HepG2 (cell line): ENCODE results near the gene TBC1D22A. TPM values are rescaled to one million over a fixed set of nuclear protein-coding genes. Genes with fewer than 3 reads are reported as not detected.

Experiments
- ATAC-seq: fragments of 200-7000 bp; cut with Tn5 transposase; 3 replicates; pipeline ENCODE4 v1.9.1; 2020; ENCODE audit warnings: mild to moderate bottlenecking, moderate library complexity
- BruUV-seq: library from RNA; stranded (reverse); fragments of 400-500 nt; replicated peaks from 2 replicates; lab custom pipeline; 2021; lab: Mats Ljungman, UMichigan
- CTCF ChIA-PET: fragments of 300-600 bp; formaldehyde crosslinking; extraction: SDS; loops from one replicate; lab custom pipeline; 2021; ENCODE audit warnings: low total read pairs, inconsistent platforms, low intra/inter-chr PET ratio; lab: Yijun Ruan, JAX
- POLR2A ChIA-PET: fragments of 350-600 bp; sonication (Branson Sonifier 250); formaldehyde crosslinking; loops from one replicate; lab custom pipeline; 2020; ENCODE audit warnings: antibody characterized with exemption, inconsistent platforms; lab: Yijun Ruan, JAX
- DNase-seq: peaks from one replicate; pipeline ENCODE4 v3.0.0-alpha.2; 2015; ENCODE audit warnings: low spot score
- FAIRE-seq: peaks from 3 replicates; lab custom pipeline; 2011; peaks lifted over from hg19 to GRCh38; lab: Jason Lieb, UNC
- H2AFZ ChIP-seq: one replicate; pipeline ENCODE4 v1.6.1; 2011; ENCODE audit warnings: low read length, inconsistent platforms
- H3K27ac ChIP-seq: fragments of 300-600 bp; 3 replicates; pipeline ENCODE4 v1.8.0; 2011; ENCODE audit warnings: mixed run types, mild to moderate bottlenecking, mixed read lengths, low read length, inconsistent platforms; ENCODE audit not compliant: insufficient read depth; ENCODE audit errors: extremely low read length
- H3K27me3 ChIP-seq, 2 experiments: fragments of 200-600 bp in 1 of 2; 2 replicates in 1 of 2; 3 replicates in 1 of 2; pipeline versions ENCODE4 v1.6.0 to v1.8.0; 2011; ENCODE audit warnings: low read length in 2 of 2, mild to moderate bottlenecking in 2 of 2, moderate library complexity in 2 of 2, inconsistent platforms in 1 of 2; ENCODE audit not compliant: insufficient read depth in 2 of 2, control insufficient read depth in 1 of 2
- H3K36me3 ChIP-seq, 2 experiments: fragments of 200-600 bp in 1 of 2; replicated peaks in 1 of 2; 2 replicates in 1 of 2; 3 replicates in 1 of 2; pipeline versions ENCODE4 v1.5.1 to v1.8.0; 2011; ENCODE audit warnings: low read length in 2 of 2, inconsistent platforms in 1 of 2; ENCODE audit not compliant: insufficient read depth in 2 of 2, control insufficient read depth in 1 of 2
- H3K4me1 ChIP-seq: 2 replicates; pipeline ENCODE4 v1.5.1; 2012; ENCODE audit warnings: low read length, inconsistent platforms; ENCODE audit not compliant: insufficient read depth
- H3K4me2 ChIP-seq: 2 replicates; pipeline ENCODE4 v1.6.0; 2011; ENCODE audit warnings: low read depth, low read length, inconsistent platforms
- H3K4me3 ChIP-seq, 3 experiments: fragments of 200-600 bp in 1 of 3; sonication (generic), shearing (Covaris generic) in 1 of 3; replicated peaks in 1 of 3; 2 replicates each; pipeline ENCODE4 v1.5.1; 2011 to 2016; ENCODE audit warnings: low read length in 3 of 3, inconsistent platforms in 2 of 3, low read depth in 2 of 3, mild to moderate bottlenecking in 2 of 3, control low read depth in 1 of 3, mixed read lengths in 1 of 3; ENCODE audit not compliant: insufficient read depth in 1 of 3
- H3K79me2 ChIP-seq: one replicate; pipeline ENCODE4 v1.6.1; 2011; ENCODE audit warnings: low read length, inconsistent platforms; ENCODE audit not compliant: insufficient read depth
- H3K9ac ChIP-seq: 2 replicates; pipeline ENCODE4 v1.6.0; 2011; ENCODE audit warnings: mild to moderate bottlenecking, low read depth, low read length, inconsistent platforms; ENCODE audit not compliant: insufficient read depth
- H3K9me3 ChIP-seq: 2 replicates; pipeline ENCODE4 v1.5.1; 2012; ENCODE audit warnings: mild to moderate bottlenecking, low read length
- H4K20me1 ChIP-seq: 2 replicates; pipeline ENCODE4 v1.6.0; 2011; ENCODE audit warnings: inconsistent platforms, mild to moderate bottlenecking, low read length, moderate library complexity; ENCODE audit not compliant: insufficient read depth
- CHD2 ChIP-seq: IDR thresholded peaks from 2 replicates; pipeline ENCODE4 v1.6.1; 2011; ENCODE audit warnings: low read depth, low read length, improper control_type of control experiment
- ELF4 ChIP-seq: sonication (generic); formaldehyde crosslinking; IDR thresholded peaks from 2 replicates; pipeline ENCODE4 v1.5.0; 2020; ENCODE audit warnings: missing genetic modification reagents, mild to moderate bottlenecking, moderate library complexity, borderline replicate concordance
- ETS1 ChIP-seq: sonication (generic); formaldehyde crosslinking; IDR thresholded peaks from 2 replicates; pipeline ENCODE4 v1.4.0; 2020; ENCODE audit warnings: missing genetic modification reagents
- GABPB1 ChIP-seq: IDR thresholded peaks from 2 replicates; pipeline ENCODE4 v1.6.1; 2016; ENCODE audit warnings: mild to moderate bottlenecking, missing genetic modification reagents, moderate library complexity, missing compliant biosample characterization
- KDM3A ChIP-seq: IDR thresholded peaks from 2 replicates; pipeline ENCODE4 v1.6.1; 2018; ENCODE audit warnings: low read depth, missing compliant biosample characterization
- MTA1 ChIP-seq: sonication (generic); formaldehyde crosslinking; IDR thresholded peaks from 2 replicates; pipeline ENCODE4 v1.4.0; 2020; ENCODE audit warnings: missing genetic modification reagents, mild to moderate bottlenecking, borderline replicate concordance
- MYC ChIP-seq: sonication (generic); formaldehyde crosslinking; IDR thresholded peaks from 2 replicates; pipeline ENCODE4 v1.9.0; 2021; ENCODE audit warnings: missing genetic modification reagents, borderline replicate concordance
- RBM22 ChIP-seq: fragments of 200-400 bp; formaldehyde crosslinking; optimal IDR thresholded peaks from 2 replicates; pipeline ENCODE3; 2017; ENCODE audit warnings: mild to moderate bottlenecking, low read length, moderate library complexity
- SALL2 ChIP-seq: sonication (generic); formaldehyde crosslinking; IDR thresholded peaks from 2 replicates; pipeline ENCODE4 v1.8.1; 2023; ENCODE audit warnings: mild to moderate bottlenecking, missing genetic modification reagents, inconsistent platforms
- STAT5B ChIP-seq: sonication (generic); formaldehyde crosslinking; IDR thresholded peaks from 2 replicates; pipeline ENCODE4 v1.4.0; 2020; ENCODE audit warnings: missing genetic modification reagents
- THYN1 ChIP-seq: sonication (generic); formaldehyde crosslinking; IDR thresholded peaks from 2 replicates; pipeline ENCODE4 v1.8.1; 2023; ENCODE audit warnings: low read depth, mild to moderate bottlenecking, moderate library complexity, missing genetic modification reagents, borderline replicate concordance
- TOE1 ChIP-seq: sonication (generic); formaldehyde crosslinking; IDR thresholded peaks from 2 replicates; pipeline ENCODE4 v1.4.0; 2020; ENCODE audit warnings: mild to moderate bottlenecking, missing genetic modification reagents
- UBTF ChIP-seq: sonication (generic); formaldehyde crosslinking; IDR thresholded peaks from 2 replicates; pipeline ENCODE4 v1.4.0; 2020; ENCODE audit warnings: mild to moderate bottlenecking, missing genetic modification reagents
- ZMYM3 ChIP-seq: sonication (generic); formaldehyde crosslinking; IDR thresholded peaks from 2 replicates; pipeline ENCODE4 v1.5.1; 2020; ENCODE audit warnings: mild to moderate bottlenecking, missing genetic modification reagents
- ZNF510 ChIP-seq: sonication (generic); formaldehyde crosslinking; IDR thresholded peaks from 2 replicates; pipeline ENCODE4 v1.4.0; 2020; ENCODE audit warnings: low read depth, mild to moderate bottlenecking, missing genetic modification reagents
- ZNF740 ChIP-seq: sonication (generic); formaldehyde crosslinking; IDR thresholded peaks from 2 replicates; pipeline ENCODE4 v1.4.0; 2020; ENCODE audit warnings: missing genetic modification reagents
- WGBS: methylation state at CpG from one replicate; pipeline ENCODE4 v1.1.6; 2017; ENCODE audit warnings: low lambda C conversion rate; 5-methylcytosine and 5-hydroxymethylcytosine counted together
- in situ Hi-C: cut with HindIII; loops from 2 replicates; pipeline ENCODE4 v1.10.0; 2017; ENCODE audit warnings: low pct_unique_long_range_greater_than_20kb; ENCODE audit not compliant: extremely low pct_ligation_motif_present
- intact Hi-C: fragments of 100-400 bp; cut with micrococcal nuclease; formaldehyde crosslinking; loops from one replicate; pipeline ENCODE4 v1.10.0; 2022; ENCODE audit not compliant: unreplicated experiment
- polyA plus RNA-seq, 8 experiments: library from polyadenylated mRNA; depleted of rRNA in 3 of 8; stranded (reverse) in 7 of 8; unstranded in 1 of 8; fragments of >200 nt; fragmentation: Illumina TruSeq in 4 of 8; extraction: Trizol in 4 of 8; gene quantifications; 2 replicates each; pipeline versions ENCODE4 v1.2.1 to v1.2.3, GENCODE V29; 2011 to 2016; ENCODE audit warnings: low read depth in 4 of 8, missing spikeins in 1 of 8, mixed read lengths in 1 of 8; ENCODE audit not compliant: insufficient read depth in 1 of 8
- total RNA-seq, 5 experiments: library from RNA; depleted of rRNA; stranded (reverse); fragments of >200 nt; fragmentation: Illumina TruSeq; extraction: Trizol; gene quantifications; 2 replicates each; pipeline ENCODE4 v1.2.3, GENCODE V29; 2016; ENCODE audit warnings: low read depth in 1 of 5
- TF ChIP-seq, protein P1 (sequence below): sonication (generic); formaldehyde crosslinking; IDR thresholded peaks from 2 replicates; pipeline ENCODE4 v1.5.0; 2020; ENCODE audit warnings: mild to moderate bottlenecking, low read depth, missing genetic modification reagents, borderline replicate concordance

Gene TBC1D22A
- total and polyA plus RNA-seq, 2 of the 13 experiments (the other 11 are each of a cell fraction or from before 2014, with no cell fraction given): 17.3 to 18.0 TPM

- TF ChIP-seq ELF4 (CRISPR knock-in tag): no peak
- peak; percentile 34; the same call in 1 of the 2 replicates for TF ChIP-seq MTA1
- no peak for TF ChIP-seq ZNF510 (CRISPR knock-in tag)
- TF ChIP-seq ETS1 (CRISPR knock-in tag): no peak
- no peak for TF ChIP-seq ZNF740 (CRISPR knock-in tag)
Measured at GRCh38 chr22:46735747-46736608, 26.5 kb upstream of the TBC1D22A start (continued).

DNA sequence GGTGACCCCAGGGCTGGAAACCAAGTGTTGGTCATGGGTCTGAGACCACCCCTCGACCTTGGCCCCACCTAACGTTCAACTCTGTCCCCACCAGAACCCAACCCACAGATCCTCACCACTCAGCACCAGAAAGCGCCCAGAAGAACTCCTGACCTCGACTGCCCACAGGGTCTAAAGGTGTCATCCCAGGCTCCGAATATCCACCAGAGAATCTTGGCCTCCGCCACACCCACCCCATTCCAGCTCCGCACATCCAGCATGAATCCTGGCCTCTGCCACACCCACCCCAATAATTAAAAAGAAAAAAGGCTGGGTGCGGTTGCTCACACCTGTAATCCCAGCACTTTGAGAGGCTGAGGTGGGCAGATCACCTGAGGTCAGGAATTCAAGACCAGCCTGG is 25.7 kb upstream of the TBC1D22A start:
- H3K9me3 ChIP-seq: no peaks in the 10 kb centered on the region
- WGBS: 53% methylated on average over 8 of the region's 8 CpGs
- peak overlapping the region; percentile 87 for H3K4me2 ChIP-seq
- H3K4me1 ChIP-seq: peaks cover 78% of the 10 kb centered on the region
- H3K27me3 ChIP-seq: no peaks in the 10 kb centered on the region; a peak in 1 of 5 replicates
- peaks cover 18% of the 10 kb centered on the region for H4K20me1 ChIP-seq
- intact Hi-C loops (loop anchor here (10.0 kb wide), 1 partner anchor 162 kb away; no protein-coding TSS in a partner anchor), in situ Hi-C loops (no loop called here)
- peaks cover 47% of the 10 kb centered on the region for H3K79me2 ChIP-seq
- DNase-seq (no peak), ATAC-seq (no peak), FAIRE-seq (no peak)
- TF ChIP-seq GABPB1 (CRISPR knock-in tag) (no peak), SALL2 (CRISPR knock-in tag) (no peak), MYC (CRISPR knock-in tag) (no peak), CHD2 (no peak), ZMYM3 (CRISPR knock-in tag) (no peak), STAT5B (CRISPR knock-in tag) (no peak), MTA1 (no peak), KDM3A (CRISPR knock-in tag) (no peak), THYN1 (CRISPR knock-in tag) (no peak), TOE1 (CRISPR knock-in tag) (no peak), UBTF (CRISPR knock-in tag) (no peak), RBM22 (no peak)
- TF ChIP-seq, protein P1, sequence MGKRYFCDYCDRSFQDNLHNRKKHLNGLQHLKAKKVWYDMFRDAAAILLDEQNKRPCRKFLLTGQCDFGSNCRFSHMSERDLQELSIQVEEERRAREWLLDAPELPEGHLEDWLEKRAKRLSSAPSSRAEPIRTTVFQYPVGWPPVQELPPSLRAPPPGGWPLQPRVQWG: no peak
- ChIA-PET CTCF (no interaction called here), POLR2A (no interaction called here)
- peak overlapping the region; percentile 79 to 92 (median 84) for H3K4me3 ChIP-seq
- peak overlapping the region; percentile 64 for H3K27ac ChIP-seq
- peaks cover 0 to 3% of the 10 kb centered on the region in 2 experiments; a peak in 1 of 5 replicates for H3K36me3 ChIP-seq
- H3K9ac ChIP-seq: peak overlapping the region; percentile 81
- H2AFZ ChIP-seq: no peak overlapping the region
- no TSS peak for BruUV-seq
